Measurements from ENCODE around the gene TNFRSF8. TPM values are rescaled to one million over a fixed set of nuclear protein-coding genes. Genes with fewer than 3 reads are reported as not detected.

Gene TNFRSF8
- total and polyA plus RNA-seq, 2 experiments from 2014 or later: not detected

DNA sequence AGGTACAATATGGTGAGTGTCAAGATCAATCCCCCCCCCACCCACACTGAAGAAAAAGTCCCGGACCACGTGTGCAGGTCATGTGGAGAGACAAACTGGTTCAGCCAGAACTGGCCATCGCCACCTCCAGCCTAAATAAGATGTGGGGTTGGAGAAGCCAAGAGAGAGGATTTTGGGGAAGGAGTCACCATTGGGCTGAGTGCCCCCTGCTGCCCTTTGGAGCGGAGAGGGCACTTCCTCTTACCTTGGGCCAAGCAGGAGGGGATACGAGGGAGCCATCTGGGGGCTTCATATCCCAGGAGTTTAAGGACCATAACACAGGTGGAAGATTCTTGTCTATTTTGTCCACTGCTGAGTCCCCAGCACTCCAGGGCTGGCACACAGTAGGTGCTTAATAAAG lies 101.1 kb downstream of the TNFRSF8 start:
- WGBS (ENCODE audit: low lambda C conversion rate, missing lambda C conversion rate): 87% methylated on average over 5 of the region's 5 CpGs
- H3K9me3 ChIP-seq (ENCODE audit: low read depth): no peaks in the 10 kb centered on the region
- no peaks in the 10 kb centered on the region for H3K79me2 ChIP-seq
- no peak overlapping the region for H2AFZ ChIP-seq
- H4K20me1 ChIP-seq (ENCODE audit: insufficient read depth, poor library complexity, severe bottlenecking): no peaks in the 10 kb centered on the region
- H3K4me1 ChIP-seq (ENCODE audit: insufficient read depth): peaks cover 11% of the 10 kb centered on the region
- no peaks in the 10 kb centered on the region for H3K36me3 ChIP-seq (replicated peaks; ENCODE audit: insufficient read depth, low read depth)
- TF ChIP-seq EZH2phosphoT487 (IDR thresholded peaks at IDR 0.05; ENCODE audit: low read depth, severe bottlenecking, unreplicated experiment) (no peak), EZH2 (IDR thresholded peaks at IDR 0.05; ENCODE audit: borderline replicate concordance) (no peak)
- TF ChIP-seq, protein P1, sequence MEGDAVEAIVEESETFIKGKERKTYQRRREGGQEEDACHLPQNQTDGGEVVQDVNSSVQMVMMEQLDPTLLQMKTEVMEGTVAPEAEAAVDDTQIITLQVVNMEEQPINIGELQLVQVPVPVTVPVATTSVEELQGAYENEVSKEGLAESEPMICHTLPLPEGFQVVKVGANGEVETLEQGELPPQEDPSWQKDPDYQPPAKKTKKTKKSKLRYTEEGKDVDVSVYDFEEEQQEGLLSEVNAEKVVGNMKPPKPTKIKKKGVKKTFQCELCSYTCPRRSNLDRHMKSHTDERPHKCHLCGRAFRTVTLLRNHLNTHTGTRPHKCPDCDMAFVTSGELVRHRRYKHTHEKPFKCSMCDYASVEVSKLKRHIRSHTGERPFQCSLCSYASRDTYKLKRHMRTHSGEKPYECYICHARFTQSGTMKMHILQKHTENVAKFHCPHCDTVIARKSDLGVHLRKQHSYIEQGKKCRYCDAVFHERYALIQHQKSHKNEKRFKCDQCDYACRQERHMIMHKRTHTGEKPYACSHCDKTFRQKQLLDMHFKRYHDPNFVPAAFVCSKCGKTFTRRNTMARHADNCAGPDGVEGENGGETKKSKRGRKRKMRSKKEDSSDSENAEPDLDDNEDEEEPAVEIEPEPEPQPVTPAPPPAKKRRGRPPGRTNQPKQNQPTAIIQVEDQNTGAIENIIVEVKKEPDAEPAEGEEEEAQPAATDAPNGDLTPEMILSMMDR (IDR thresholded peaks at IDR 0.05; ENCODE audit: poor library complexity): no peak
- no peaks in the 10 kb centered on the region for H3K9me2 ChIP-seq (replicated peaks; ENCODE audit: insufficient read depth)
- H3K4me3 ChIP-seq: no peak overlapping the region
- H3K27ac ChIP-seq: no peak overlapping the region
- no peak overlapping the region for H3K4me2 ChIP-seq
- no peak for DNase-seq (ENCODE audit: low spot score)
- H3K27me3 ChIP-seq: peaks cover 7% of the 10 kb centered on the region

DNA sequence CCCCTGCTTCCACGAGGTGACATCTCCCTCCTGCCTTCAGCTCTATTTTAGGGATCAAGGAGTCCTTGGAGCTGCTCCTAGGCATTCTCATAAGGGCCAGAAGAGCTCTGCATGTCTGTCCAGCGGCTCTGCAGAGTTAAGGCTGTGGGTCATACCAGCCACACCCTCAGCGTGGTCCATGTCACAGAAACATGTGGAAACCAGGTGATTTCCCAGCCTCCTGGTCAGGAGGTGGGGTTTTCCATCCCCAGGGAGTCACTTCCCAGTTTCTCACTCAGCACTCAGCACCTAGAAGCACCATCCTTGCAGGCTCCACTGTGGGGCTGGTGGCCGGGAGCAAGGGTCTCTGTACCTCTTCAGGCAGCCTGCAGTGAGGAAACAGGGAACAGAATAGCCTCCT lies 102.2 kb downstream of the TNFRSF8 start:
- H3K79me2 ChIP-seq: no peaks in the 10 kb centered on the region
- H2AFZ ChIP-seq: no peak overlapping the region
- no peak overlapping the region for H3K27ac ChIP-seq
- TF ChIP-seq, protein P1 (IDR thresholded peaks at IDR 0.05; ENCODE audit: poor library complexity): no peak
- no peak for TF ChIP-seq EZH2 (IDR thresholded peaks at IDR 0.05; ENCODE audit: borderline replicate concordance)
- TF ChIP-seq EZH2phosphoT487 (IDR thresholded peaks at IDR 0.05; ENCODE audit: low read depth, severe bottlenecking, unreplicated experiment): no peak
- no peaks in the 10 kb centered on the region for H3K9me2 ChIP-seq (replicated peaks; ENCODE audit: insufficient read depth)
- DNase-seq (ENCODE audit: low spot score): no peak
- no peak overlapping the region for H3K4me2 ChIP-seq
- H3K27me3 ChIP-seq: peaks cover 7% of the 10 kb centered on the region
- no peaks in the 10 kb centered on the region for H3K36me3 ChIP-seq (replicated peaks; ENCODE audit: insufficient read depth, low read depth)
- H3K4me3 ChIP-seq: no peak overlapping the region
- no peaks in the 10 kb centered on the region for H4K20me1 ChIP-seq (ENCODE audit: insufficient read depth, poor library complexity, severe bottlenecking)
- H3K4me1 ChIP-seq (ENCODE audit: insufficient read depth): peaks cover 11% of the 10 kb centered on the region
- WGBS (ENCODE audit: low lambda C conversion rate, missing lambda C conversion rate): 88% methylated on average over 3 of the region's 4 CpGs
- H3K9me3 ChIP-seq (ENCODE audit: low read depth): no peaks in the 10 kb centered on the region

DNA sequence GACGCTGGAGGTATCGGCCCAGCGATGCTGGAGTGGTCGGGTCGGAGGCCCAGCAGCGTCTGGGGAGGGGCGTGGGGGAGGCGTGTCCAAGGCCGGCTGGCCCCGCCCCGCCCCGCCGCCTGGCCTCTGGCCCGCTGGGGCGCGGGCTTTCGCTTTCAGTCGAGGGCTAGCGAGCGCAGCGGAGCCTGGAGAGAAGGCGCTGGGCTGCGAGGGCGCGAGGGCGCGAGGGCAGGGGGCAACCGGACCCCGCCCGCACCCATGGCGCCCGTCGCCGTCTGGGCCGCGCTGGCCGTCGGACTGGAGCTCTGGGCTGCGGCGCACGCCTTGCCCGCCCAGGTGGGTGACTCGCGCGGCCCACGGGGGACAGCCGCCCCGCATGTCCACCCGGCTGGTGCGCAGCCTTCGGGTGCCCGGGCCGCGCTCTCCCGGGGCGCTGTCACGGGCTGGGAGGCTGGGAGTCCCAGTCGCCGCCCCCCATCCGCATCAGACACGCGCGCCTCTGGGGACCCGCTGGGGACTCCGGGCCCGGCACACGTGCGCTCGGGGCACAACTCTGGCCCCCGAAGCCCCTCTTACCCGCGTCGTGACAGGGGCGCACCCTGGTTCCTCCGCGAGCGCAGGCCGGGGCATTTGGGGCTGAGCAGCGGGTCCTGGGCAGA lies 103.9 kb downstream of the TNFRSF8 start, which contains the start of gene TNFRSF1B:
TSS of gene TNFRSF1B (plus strand) at position 158 of the 659 bp plus-strand sequence. CDS start at position 259, 101 bp downstream.
- H3K4me2 ChIP-seq: peak within 1 kb of the TSS; percentile 82
- 25% methylated on average over 53 of the region's 79 CpGs for WGBS (ENCODE audit: low lambda C conversion rate, missing lambda C conversion rate)
- peak; percentile 75 for DNase-seq (ENCODE audit: low spot score)
- no peaks in the 10 kb centered on the region for H4K20me1 ChIP-seq (ENCODE audit: insufficient read depth, poor library complexity, severe bottlenecking)
- peaks cover 7% of the 10 kb centered on the region for H3K4me1 ChIP-seq (ENCODE audit: insufficient read depth)
- H3K27ac ChIP-seq: no peak within 1 kb of the TSS
- TF ChIP-seq, protein P1 (IDR thresholded peaks at IDR 0.05; ENCODE audit: poor library complexity): no peak
- TF ChIP-seq EZH2 (IDR thresholded peaks at IDR 0.05; ENCODE audit: borderline replicate concordance) (no peak), EZH2phosphoT487 (IDR thresholded peaks at IDR 0.05; ENCODE audit: low read depth, severe bottlenecking, unreplicated experiment) (no peak)
- H3K4me3 ChIP-seq: peak within 1 kb of the TSS; percentile 36
- H2AFZ ChIP-seq: peak within 1 kb of the TSS; percentile 26
- H3K27me3 ChIP-seq: peaks cover 7% of the 10 kb centered on the region
- H3K36me3 ChIP-seq (replicated peaks; ENCODE audit: insufficient read depth, low read depth): no peaks in the 10 kb centered on the region
- no peaks in the 10 kb centered on the region for H3K9me2 ChIP-seq (replicated peaks; ENCODE audit: insufficient read depth)
- no peaks in the 10 kb centered on the region for H3K79me2 ChIP-seq
- H3K9me3 ChIP-seq (ENCODE audit: low read depth): no peaks in the 10 kb centered on the region

All from hepatocyte (in vitro differentiated cells).